Measurements from ENCODE around the gene ESPN. TPM values are rescaled to one million over a fixed set of nuclear protein-coding genes. Genes with fewer than 3 reads are reported as not detected.
"Not testable (repeated sequence)": the region's sequence is repeated elsewhere in the genome, so short reads cannot be mapped to it uniquely, and the experiment has no call there.

The ESPN gene
- total RNA-seq, 2 experiments from 2014 or later, result 0.83 to 0.99 TPM

DNA sequence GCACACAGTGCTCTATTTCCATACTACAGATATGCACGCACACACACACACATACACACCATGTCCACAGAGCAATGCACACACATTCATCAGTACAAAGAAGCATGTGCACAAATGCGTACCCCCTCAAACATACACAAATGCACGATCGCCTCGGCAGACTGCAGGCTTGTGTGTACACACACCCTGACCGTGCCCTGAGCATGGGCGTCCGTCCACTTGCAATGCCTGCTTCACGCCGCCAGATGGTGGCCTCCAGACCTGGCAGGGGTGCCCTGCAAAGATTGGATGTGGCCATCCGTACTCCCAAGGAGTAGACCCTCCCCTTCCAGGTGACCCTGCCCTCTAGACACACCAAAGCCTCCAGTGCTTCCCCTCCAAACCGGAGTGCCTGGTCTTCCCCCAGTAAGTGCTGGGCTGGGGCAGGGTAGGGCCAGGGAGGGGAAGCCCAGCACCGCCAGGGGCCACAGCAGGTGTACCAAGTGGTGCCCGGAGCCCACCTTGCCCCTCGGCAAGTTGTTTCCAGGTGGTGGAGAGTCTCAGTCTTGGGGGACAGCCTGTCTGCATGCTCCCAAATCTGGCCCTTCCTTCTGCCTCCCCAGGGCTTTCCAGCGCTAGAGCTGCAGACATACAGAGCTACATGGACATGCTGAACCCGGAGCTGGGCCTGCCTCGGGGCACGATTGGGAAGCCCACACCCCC, 20.6 kb downstream of the ESPN start:
- intact Hi-C loops (cut with micrococcal nuclease), result no loop called here
- no peak overlapping the region for H3K27ac Mint-ChIP-seq
- ChIA-PET CTCF (interaction anchor here (0.7 to 1.6 kb wide), 4 partner anchors 9 to 45 kb away, joined by 3 to 8 read pairs (median 4); no protein-coding TSS in a partner anchor), POLR2A (no interaction called here)
- peaks cover 46% of the 10 kb centered on the region for H3K27me3 Mint-ChIP-seq
- no peaks in the 10 kb centered on the region for H3K9me3 Mint-ChIP-seq
- no peaks in the 10 kb centered on the region for H3K36me3 Mint-ChIP-seq (ENCODE audit: low read depth)
- TF ChIP-seq, protein P1, sequence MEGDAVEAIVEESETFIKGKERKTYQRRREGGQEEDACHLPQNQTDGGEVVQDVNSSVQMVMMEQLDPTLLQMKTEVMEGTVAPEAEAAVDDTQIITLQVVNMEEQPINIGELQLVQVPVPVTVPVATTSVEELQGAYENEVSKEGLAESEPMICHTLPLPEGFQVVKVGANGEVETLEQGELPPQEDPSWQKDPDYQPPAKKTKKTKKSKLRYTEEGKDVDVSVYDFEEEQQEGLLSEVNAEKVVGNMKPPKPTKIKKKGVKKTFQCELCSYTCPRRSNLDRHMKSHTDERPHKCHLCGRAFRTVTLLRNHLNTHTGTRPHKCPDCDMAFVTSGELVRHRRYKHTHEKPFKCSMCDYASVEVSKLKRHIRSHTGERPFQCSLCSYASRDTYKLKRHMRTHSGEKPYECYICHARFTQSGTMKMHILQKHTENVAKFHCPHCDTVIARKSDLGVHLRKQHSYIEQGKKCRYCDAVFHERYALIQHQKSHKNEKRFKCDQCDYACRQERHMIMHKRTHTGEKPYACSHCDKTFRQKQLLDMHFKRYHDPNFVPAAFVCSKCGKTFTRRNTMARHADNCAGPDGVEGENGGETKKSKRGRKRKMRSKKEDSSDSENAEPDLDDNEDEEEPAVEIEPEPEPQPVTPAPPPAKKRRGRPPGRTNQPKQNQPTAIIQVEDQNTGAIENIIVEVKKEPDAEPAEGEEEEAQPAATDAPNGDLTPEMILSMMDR (IDR thresholded peaks at IDR 0.05), result peak; percentile 65
- peaks cover 23% of the 10 kb centered on the region for H3K4me1 Mint-ChIP-seq (ENCODE audit: low read depth)
- ATAC-seq, result peak; percentile 37
- peak; percentile 56 for DNase-seq
- H3K4me3 Mint-ChIP-seq, result no peak overlapping the region

DNA sequence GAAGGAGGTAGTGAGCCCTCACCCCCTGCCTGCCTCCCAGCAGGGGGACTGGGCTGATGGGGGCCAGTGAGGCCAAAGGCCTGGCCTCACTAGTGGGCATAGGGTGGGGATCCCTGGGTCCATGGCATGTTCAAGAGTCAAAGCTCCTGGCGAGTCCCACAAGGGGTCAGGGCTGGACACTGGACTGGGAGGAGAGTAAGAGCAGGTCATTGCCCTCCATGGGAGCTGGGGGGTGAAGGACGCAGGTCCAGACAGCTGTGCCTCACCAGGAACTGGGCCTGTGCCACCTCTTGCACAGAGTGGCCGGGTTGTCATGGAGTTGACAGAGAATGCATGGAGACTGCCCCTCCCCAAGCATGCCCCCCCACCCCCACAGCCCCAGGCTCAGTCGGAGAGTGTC, 21.4 kb downstream of the ESPN start:
- H3K27ac Mint-ChIP-seq; H3K4me3 Mint-ChIP-seq; DNase-seq; H3K9me3 Mint-ChIP-seq; ATAC-seq; POLR2A ChIA-PET; intact Hi-C loops (cut with micrococcal nuclease); H3K36me3 Mint-ChIP-seq (ENCODE audit: low read depth): not testable (repeated sequence)
- CTCF ChIA-PET, result interaction anchor here (0.7 to 1.6 kb wide), 3 partner anchors 8 to 45 kb away, joined by 3 to 8 read pairs (median 4); no protein-coding TSS in a partner anchor
- H3K4me1 Mint-ChIP-seq (ENCODE audit: low read depth), result peaks cover 22% of the 10 kb centered on the region
- peaks cover 52% of the 10 kb centered on the region for H3K27me3 Mint-ChIP-seq

DNA sequence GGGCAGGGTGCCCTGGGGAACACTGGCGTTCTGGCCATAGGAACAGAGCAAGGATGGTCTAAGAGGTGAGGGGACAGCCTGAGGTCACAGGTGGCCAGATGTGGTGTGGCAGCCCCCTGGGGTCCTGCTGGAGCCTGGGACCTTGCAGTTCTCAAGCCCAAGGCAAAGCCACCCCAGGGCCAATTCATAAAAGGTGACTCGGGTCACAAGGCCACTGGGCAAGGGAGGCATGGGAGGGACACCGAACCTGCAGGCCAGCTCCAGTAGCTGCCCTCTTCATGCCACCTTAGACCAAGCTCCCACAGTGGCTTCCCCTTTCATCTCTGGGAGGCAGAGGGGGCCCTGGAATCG, 22.1 kb downstream of the ESPN start:
- TF ChIP-seq, protein P1 (IDR thresholded peaks at IDR 0.05), result no peak
- no peak overlapping the region for H3K27ac Mint-ChIP-seq
- ChIA-PET CTCF (interaction anchor here (1.2 to 1.6 kb wide), 2 partner anchors 8 to 42 kb away, joined by 3 to 8 read pairs; no protein-coding TSS in a partner anchor), POLR2A (interaction anchor here (0.6 kb wide), 1 partner anchor 20 kb away, joined by 3 read pairs; no protein-coding TSS in a partner anchor)
- no peaks in the 10 kb centered on the region for H3K9me3 Mint-ChIP-seq
- no peaks in the 10 kb centered on the region for H3K36me3 Mint-ChIP-seq (ENCODE audit: low read depth)
- H3K4me3 Mint-ChIP-seq, result no peak overlapping the region
- H3K4me1 Mint-ChIP-seq (ENCODE audit: low read depth), result peaks cover 21% of the 10 kb centered on the region
- no peak for DNase-seq
- H3K27me3 Mint-ChIP-seq, result peaks cover 48% of the 10 kb centered on the region
- intact Hi-C loops (cut with micrococcal nuclease), result no loop called here
- no peak for ATAC-seq

GRCh38 chr1:6447016-6447817, 22.6 kb downstream of the ESPN start:
- no peak for DNase-seq
- H3K4me3 Mint-ChIP-seq, result no peak overlapping the region
- ATAC-seq, result no peak
- peaks cover 48% of the 10 kb centered on the region for H3K27me3 Mint-ChIP-seq
- intact Hi-C loops (cut with micrococcal nuclease), result no loop called here
- CTCF ChIA-PET, result interaction anchor here (1.1 to 5.6 kb wide), 6 partner anchors 9 to 42 kb away, joined by 3 to 33 read pairs (median 12); no protein-coding TSS in a partner anchor
- H3K36me3 Mint-ChIP-seq (ENCODE audit: low read depth), result no peaks in the 10 kb centered on the region
- H3K27ac Mint-ChIP-seq, result no peak overlapping the region
- peaks cover 21% of the 10 kb centered on the region for H3K4me1 Mint-ChIP-seq (ENCODE audit: low read depth)
- H3K9me3 Mint-ChIP-seq, result no peaks in the 10 kb centered on the region
- POLR2A ChIA-PET, result interaction anchor here (0.6 kb wide), 1 partner anchor 19 kb away, joined by 3 read pairs; no protein-coding TSS in a partner anchor
- TF ChIP-seq, protein P1 (IDR thresholded peaks at IDR 0.05), result no peak

DNA sequence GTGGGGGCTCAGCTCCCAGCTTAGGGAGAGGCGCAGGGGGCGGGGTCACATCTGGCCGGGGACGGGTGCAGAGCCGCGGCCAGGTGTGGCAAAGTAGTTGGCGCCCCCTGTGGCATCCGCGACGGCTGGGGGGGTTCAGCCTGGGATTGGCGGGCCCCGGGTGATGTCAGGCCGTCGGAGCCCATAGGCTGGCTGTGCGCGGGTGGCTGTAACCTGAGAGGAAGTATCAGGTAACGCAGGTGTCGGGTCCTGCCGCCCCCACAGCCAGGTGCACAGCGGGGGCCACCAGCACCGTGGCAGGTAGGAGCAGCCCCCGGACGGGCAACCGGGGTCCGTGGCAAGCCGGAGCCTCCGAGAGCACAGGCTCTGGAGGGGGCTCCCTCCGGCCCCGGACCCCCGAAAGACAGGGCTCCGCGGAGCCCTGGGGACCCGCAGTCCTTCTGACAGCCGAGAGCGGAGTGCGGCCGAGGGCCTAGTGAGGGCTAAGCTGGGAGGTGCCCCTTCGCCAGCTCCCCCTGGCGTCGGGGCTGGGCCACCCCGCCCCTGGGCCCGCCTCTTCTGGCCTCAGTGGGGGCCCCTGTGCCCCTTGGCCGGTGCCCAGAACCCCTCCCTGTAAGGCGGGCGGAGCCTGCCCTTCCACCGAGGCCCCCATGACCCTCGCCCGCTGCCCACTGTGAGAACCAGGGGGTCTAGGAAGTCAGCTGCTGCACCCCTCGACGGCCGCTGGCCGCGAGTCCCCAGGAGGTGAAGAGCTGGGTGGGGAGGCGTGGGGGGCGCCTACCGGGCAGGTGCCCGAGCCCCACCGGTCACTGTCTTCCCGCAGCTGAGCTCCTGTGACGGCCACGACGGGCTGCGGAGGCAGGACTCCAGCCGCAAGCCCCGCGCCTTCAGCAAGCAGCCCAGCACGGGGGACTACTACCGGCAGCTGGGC, 23.5 kb downstream of the ESPN start:
- ChIA-PET POLR2A (no interaction called here), CTCF (interaction anchor here (0.8 to 5.6 kb wide), 12 partner anchors 10 to 104 kb away, joined by 3 to 33 read pairs (median 4); no protein-coding TSS in a partner anchor)
- H3K4me3 Mint-ChIP-seq, result no peak overlapping the region
- DNase-seq, result peak; percentile 57
- peaks cover 53% of the 10 kb centered on the region for H3K27me3 Mint-ChIP-seq
- TF ChIP-seq, protein P1 (IDR thresholded peaks at IDR 0.05), result no peak
- no peaks in the 10 kb centered on the region for H3K9me3 Mint-ChIP-seq
- intact Hi-C loops (cut with micrococcal nuclease), result no loop called here
- no peaks in the 10 kb centered on the region for H3K36me3 Mint-ChIP-seq (ENCODE audit: low read depth)
- H3K4me1 Mint-ChIP-seq (ENCODE audit: low read depth), result peaks cover 22% of the 10 kb centered on the region
- no peak overlapping the region for H3K27ac Mint-ChIP-seq
- ATAC-seq, result peak; percentile 25
